HG03571 (cell line): Measurements from ENCODE around the gene IFNGR2.
"Not testable (repeated sequence)": the region's sequence is repeated elsewhere in the genome, so short reads cannot be mapped to it uniquely, and the experiment has no call there.

Experiments
- ATAC-seq: cut with Tn5 transposase; IDR thresholded peaks from one replicate; pipeline ENCODE4 v1.9.1; 2021; ENCODE audit not compliant: unreplicated experiment

Gene IFNGR2

GRCh38 chr21:33401630-33401992, 1.6 kb upstream of the IFNGR2 start:
- no peak for ATAC-seq

DNA sequence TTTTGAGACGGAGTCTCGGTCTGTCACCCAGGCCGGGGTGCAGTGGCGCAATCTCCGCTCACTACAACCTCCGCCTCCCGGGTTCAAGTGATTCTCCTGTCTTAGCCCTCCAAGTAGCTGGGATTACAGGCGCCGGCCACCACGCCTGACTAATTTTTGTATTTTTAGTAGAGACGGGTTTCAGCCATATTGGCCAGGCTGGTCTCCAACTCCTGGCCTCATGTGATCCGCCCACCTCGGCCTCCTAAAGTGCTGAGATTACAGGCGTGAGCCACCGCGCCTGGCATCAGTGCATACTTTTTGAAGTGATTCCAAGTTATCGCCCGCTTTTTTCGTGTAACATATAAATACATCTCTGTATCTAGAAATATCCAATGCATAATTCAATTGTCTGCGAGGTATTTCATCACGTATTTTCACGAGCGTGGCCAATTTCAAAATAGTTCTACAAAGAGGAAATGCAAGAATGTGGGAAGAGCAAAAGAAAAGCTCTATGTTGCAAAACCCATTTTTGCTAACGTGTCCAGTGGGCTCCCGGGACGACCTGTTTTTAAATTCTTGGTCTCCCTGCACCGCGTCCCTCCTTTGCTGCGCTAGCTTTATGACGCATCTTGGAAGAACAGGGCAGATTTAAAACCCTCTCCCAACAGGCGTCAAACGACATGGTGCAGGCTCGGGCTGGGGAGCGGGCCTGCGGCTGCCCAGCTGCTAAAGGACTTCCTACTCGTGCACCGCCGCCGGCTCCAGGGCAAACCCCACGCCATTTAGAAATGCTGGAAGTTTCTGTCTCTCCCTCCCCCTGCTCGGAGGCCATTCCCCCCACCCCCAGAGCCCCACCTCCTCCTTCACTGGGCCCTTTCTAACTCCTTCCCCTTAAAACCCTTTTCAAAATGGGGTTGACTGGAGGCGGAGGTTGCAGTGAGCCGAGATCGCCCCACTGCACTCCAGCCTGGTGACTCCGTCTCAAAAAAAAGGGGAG, 923 bp upstream of the IFNGR2 start:
- ATAC-seq, result no peak

DNA sequence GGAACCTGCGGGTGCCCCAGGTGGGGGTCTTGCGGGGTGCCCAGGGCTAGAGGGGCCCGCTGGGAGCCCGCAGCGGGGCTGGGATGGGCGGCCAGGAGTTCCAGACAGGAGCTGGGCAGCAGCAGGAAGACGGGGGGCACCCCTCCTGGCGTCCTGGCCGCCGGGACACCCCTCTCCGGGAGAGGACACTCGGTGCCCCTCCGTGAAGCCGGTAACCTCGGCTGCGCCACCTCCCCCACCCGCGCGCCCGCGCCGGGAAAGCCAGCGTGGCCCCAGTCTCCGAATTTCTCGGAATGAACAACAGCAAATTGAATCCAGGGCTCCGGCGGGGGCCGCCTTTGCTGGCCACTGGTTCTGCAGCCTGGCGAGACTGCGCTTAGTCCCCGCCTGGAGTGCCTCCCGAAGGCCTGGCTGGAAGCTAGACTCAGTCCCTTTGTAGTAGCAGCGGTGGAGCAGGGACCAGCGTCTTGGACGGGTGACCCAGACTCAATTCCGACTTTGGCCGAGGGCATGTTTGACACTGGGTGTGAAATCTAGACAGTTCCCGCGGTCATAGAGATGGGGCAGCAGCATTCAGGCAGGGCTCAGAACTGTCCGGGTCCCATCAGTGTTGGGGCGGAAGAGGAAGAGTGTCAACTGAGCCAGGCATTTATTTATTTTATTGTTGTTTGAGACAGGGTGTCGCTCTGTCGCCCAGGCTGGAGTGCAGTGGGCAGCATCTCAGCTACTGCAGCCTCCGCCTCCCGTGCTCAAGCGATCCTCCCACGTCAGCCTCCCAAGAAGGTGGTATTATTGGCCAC, 773 bp downstream of the IFNGR2 start:
- ATAC-seq, result peak; percentile 37

DNA sequence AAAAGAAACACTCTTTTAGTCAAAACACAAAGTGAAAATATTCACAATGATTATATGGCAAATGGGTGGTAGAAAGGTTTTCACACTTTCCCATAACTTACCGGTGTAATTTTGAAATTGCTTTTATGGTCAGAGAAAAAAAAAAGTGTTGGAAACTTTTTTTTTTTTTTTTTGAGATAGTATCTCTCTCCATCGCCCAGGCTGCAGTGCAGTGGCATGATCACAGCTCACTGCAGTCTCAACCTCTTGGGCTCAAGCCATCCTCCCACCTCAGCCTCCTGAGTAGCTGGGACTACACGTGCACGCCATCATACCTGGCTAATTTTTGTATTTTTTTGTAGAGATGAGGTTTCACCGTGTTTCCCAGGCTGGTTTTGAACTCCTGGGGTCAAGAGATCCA, 3.3 kb downstream of the IFNGR2 start:
- ATAC-seq, result no peak

- no peak for ATAC-seq
These were observed 8.8 kb downstream of the IFNGR2 start for GRCh38 chr21:33411949-33412430.

GRCh38 chr21:33412439-33412831, 9.2 kb downstream of the IFNGR2 start:
- not testable (repeated sequence) for ATAC-seq

GRCh38 chr21:33412832-33413519, 9.8 kb downstream of the IFNGR2 start:
- no peak for ATAC-seq

DNA sequence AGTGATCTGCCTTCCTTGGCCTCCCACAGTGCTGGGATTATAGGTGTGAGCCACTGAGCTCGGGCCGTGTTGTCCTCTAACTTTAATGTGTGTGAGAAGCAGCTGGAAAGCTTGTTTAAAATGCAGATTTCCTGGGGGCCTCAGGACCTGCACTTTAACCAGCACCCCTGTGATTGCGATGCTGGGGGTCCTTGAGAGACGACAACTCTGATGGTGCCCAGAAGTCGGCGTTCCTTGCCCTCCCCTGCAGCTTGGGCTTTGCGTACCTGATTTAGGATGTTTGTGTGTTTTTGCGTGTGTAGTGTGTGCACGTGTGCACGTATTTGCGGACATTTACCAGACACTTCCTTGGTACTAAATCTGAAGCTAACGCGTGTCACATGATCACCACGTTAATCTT, 10.9 kb downstream of the IFNGR2 start:
- no peak for ATAC-seq

DNA sequence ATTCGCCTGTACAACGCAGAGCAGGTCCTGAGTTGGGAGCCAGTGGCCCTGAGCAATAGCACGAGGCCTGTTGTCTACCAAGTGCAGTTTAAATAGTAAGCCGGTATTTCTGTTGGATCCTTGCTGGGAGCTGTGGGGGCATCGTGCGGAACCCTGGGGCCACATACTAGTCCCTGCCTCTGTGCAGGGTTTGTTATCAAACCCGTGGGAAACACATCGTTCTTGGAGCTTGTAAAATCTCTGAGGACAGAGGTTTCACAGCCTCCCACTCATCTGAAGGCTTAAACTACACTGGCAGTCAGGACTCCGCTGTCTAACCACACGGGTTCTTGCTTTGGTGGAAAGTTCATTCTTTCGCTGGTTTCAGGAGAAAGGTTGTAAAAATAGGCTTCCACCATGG, 11.7 kb downstream of the IFNGR2 start:
- no peak for ATAC-seq

- ATAC-seq, result no peak
These were observed 15.5 kb downstream of the IFNGR2 start for GRCh38 chr21:33418691-33419090.

GRCh38 chr21:33419538-33420123, 16.4 kb downstream of the IFNGR2 start:
- no peak for ATAC-seq

- ATAC-seq, result no peak
These were observed 18.6 kb downstream of the IFNGR2 start for GRCh38 chr21:33421713-33422393.

- ATAC-seq, result no peak
These were observed 21.0 kb downstream of the IFNGR2 start for GRCh38 chr21:33424214-33424613.

GRCh38 chr21:33425825-33426224, 22.6 kb downstream of the IFNGR2 start:
- no peak for ATAC-seq

DNA sequence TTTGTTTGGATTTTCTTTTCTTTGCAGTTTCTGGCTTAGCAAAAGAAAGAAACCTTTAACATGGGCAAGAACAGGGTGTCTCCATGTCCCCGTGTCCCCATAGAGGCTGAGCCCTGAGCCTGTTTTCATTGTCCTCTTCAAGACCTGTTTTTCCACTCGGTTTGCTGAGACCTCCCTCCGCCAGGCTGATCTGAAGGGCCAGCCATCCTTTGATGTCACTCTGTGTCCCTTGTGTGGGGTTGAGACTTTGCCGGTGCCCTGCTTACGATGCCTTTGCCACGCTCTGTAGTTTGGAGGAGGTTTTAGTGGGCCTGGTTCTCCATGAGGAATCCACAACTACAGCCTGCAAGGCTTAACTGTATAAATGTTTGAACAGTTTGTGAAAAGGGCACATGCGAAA, 23.8 kb downstream of the IFNGR2 start:
- ATAC-seq, result no peak

DNA sequence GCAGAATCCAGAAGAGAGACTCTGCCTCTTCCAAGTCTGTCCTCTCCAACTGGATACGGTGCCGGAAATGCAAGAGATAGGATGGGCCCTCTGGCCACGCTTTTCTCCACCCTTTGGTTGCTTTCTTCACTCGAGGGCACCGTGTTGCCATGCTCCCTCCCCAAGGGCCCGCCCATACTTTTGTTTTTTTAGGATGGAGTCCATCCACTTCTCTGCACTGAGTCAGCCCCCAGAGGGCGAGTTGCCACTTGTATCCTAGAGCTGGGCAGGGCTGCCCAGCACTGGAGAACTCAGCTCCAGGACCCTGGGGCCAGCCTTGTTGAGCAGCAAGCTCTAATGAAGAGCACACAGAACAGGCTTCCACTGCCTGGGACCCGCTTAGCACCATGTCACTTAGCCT, 25.5 kb downstream of the IFNGR2 start:
- no peak for ATAC-seq

DNA sequence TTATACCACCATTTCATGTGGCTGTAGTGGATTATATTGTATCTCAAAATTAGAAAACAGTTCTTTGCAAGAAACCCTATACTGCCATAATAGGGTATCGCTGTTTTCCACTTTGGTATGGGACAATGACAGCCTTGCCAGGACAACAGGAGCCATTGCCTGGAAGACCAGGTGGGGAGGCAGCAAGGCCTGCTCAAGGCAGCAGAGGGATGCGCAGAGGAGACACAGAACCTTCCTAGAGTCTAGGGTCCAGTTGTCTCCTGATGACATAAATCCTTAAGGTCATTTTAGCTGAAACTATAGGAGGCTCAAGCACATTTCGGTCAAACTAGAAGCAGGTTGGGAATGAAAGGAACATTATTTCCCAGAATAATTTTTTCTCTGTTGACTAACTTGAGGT, 27.6 kb downstream of the IFNGR2 start:
- no peak for ATAC-seq

DNA sequence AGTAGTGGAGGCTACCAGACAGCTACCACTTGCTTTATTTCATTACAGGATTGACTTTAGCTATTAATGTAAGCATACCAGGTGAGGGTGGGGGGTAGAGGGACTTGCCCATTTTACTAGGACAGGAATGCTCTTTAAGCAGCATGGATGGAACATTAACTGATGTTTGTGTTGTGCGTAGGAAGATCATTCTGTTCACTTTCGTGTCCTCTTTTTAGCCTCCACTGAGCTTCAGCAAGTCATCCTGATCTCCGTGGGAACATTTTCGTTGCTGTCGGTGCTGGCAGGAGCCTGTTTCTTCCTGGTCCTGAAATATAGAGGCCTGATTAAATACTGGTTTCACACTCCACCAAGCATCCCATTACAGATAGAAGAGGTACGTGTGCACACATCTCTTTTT, 29.3 kb downstream of the IFNGR2 start:
- ATAC-seq, result no peak

GRCh38 chr21:33433001-33433400, 29.8 kb downstream of the IFNGR2 start:
- no peak for ATAC-seq

DNA sequence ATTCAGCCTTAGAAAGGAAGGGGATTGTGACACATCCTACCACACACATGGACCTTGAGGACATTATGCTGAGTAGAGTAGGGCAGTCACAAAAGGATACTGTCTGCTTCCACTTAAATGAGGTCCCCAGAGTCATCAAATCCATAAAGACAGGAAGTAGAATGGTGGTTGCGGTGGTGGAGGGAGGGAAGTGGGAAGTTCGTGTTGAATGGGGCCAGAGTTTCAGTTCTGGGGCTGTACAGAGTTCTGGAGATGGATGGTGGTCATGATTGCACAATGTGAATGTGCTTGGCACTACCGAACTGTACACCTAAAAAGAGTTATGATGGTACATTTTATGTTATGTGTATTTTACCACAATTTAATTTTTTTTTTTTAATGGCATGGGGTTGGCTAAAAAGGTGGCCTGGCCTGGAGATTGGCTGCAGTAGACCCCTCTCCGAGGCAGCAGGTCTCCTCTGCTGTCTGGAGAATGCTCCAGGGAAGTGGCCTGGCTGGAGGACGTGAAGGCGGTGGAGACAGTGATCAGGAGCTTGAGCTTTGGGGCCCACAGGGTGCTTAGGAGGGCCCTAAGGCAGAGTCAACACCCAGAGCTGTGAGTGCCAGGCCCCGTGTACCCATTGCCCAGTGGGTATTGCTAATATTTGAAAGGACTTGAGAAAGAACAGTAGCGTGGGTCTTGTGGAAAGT, 30.4 kb downstream of the IFNGR2 start:
- no peak for ATAC-seq
